Endothelial cell of umbilical vein (primary cell): Measurements from ENCODE around the gene STYX.

Source experiments
- EZH2 ChIP-seq: IDR thresholded peaks from 2 replicates; pipeline ENCODE4 v1.6.1; 2012; ENCODE audit warnings: borderline replicate concordance, low read depth, mild to moderate bottlenecking, moderate library complexity, low read length, inconsistent platforms; ENCODE audit not compliant: severe bottlenecking
- FOS ChIP-seq: IDR thresholded peaks from 2 replicates; pipeline ENCODE4 v1.6.1; 2011; ENCODE audit warnings: mild to moderate bottlenecking, low read length, moderate library complexity, borderline replicate concordance; ENCODE audit not compliant: insufficient read depth
- GATA2 ChIP-seq: IDR thresholded peaks from 2 replicates; pipeline ENCODE4 v1.7.0; 2011; ENCODE audit warnings: low read depth, mild to moderate bottlenecking, moderate library complexity, mixed read lengths, low read length; ENCODE audit not compliant: insufficient read length, insufficient read depth
- JUN ChIP-seq: IDR thresholded peaks from 2 replicates; pipeline ENCODE4 v1.6.1; 2011; ENCODE audit warnings: borderline replicate concordance, low read depth; ENCODE audit not compliant: insufficient read length, insufficient read depth
- POLR2A ChIP-seq: IDR thresholded peaks from 2 replicates; pipeline ENCODE4 v1.6.1; 2012; ENCODE audit warnings: low read depth, mild to moderate bottlenecking, control low read depth, low read length
- POLR2AphosphoS5 ChIP-seq: IDR thresholded peaks from 2 replicates; pipeline ENCODE4 v1.6.1; 2012; ENCODE audit warnings: low read depth, mild to moderate bottlenecking, control low read depth, low read length, moderate library complexity; ENCODE audit not compliant: insufficient read depth
- TF ChIP-seq, protein P1 (sequence below), 2 donors: IDR thresholded peaks; 1 replicate in 1 of 2; 2 replicates in 1 of 2; pipeline ENCODE4 v1.5.1; 2011; ENCODE audit warnings: low read length in 2 of 2, mild to moderate bottlenecking in 2 of 2, moderate library complexity in 2 of 2, control low read depth in 1 of 2, inconsistent platforms in 1 of 2, low read depth in 1 of 2; ENCODE audit not compliant: insufficient read depth in 1 of 2; ENCODE audit errors: extremely low read depth in 1 of 2
- TF ChIP-seq, protein P2 (sequence below): IDR thresholded peaks from 2 replicates; pipeline ENCODE4 v1.6.1; 2011; ENCODE audit not compliant: insufficient read depth, insufficient read length

DNA sequence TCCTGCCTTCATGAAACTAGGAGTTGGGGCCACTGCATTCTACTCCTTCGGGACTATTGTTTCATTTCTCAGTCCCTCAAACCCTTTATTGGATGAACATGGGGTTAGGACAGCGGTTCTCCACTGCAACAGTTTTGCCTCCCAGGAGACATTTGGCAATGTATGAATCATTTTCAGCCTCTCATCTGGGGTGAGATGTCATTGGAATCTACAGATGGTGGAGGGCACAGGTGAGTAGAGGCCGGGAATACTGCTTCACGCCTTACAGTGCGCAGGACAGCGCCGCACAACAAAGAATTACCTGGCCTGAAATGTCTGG, 62.1 kb downstream of the STYX start:
- TF ChIP-seq, protein P1, sequence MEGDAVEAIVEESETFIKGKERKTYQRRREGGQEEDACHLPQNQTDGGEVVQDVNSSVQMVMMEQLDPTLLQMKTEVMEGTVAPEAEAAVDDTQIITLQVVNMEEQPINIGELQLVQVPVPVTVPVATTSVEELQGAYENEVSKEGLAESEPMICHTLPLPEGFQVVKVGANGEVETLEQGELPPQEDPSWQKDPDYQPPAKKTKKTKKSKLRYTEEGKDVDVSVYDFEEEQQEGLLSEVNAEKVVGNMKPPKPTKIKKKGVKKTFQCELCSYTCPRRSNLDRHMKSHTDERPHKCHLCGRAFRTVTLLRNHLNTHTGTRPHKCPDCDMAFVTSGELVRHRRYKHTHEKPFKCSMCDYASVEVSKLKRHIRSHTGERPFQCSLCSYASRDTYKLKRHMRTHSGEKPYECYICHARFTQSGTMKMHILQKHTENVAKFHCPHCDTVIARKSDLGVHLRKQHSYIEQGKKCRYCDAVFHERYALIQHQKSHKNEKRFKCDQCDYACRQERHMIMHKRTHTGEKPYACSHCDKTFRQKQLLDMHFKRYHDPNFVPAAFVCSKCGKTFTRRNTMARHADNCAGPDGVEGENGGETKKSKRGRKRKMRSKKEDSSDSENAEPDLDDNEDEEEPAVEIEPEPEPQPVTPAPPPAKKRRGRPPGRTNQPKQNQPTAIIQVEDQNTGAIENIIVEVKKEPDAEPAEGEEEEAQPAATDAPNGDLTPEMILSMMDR (IDR thresholded peaks at IDR 0.05; ENCODE audit: extremely low read depth in 1 of 2, insufficient read depth in 1 of 2, low read depth in 1 of 2, low read length in 2 of 2), result no peak
- TF ChIP-seq POLR2A (no peak), POLR2AphosphoS5 (no peak), EZH2 (no peak), JUN (peak; percentile 56), FOS (peak; percentile 80), GATA2 (no peak)
- TF ChIP-seq, protein P2, sequence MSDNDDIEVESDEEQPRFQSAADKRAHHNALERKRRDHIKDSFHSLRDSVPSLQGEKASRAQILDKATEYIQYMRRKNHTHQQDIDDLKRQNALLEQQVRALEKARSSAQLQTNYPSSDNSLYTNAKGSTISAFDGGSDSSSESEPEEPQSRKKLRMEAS, result no peak
